DND-41 (cell line): Measurements from ENCODE around the gene SEC23IP.

ENCODE experiments used
- ATAC-seq: fragments of 200-7000 bp; cut with Tn5 transposase; 3 replicates; pipeline ENCODE4 v1.9.1; 2021; ENCODE audit warnings: low read depth; ENCODE audit not compliant: insufficient read depth
- DNase-seq: peaks from one replicate; pipeline ENCODE4 v3.0.0-alpha.2; 2020
- H2AFZ ChIP-seq: 2 replicates; pipeline ENCODE4 v1.6.0; 2012; ENCODE audit warnings: low read depth, low read length
- H3K27ac ChIP-seq: 2 replicates; pipeline ENCODE4 v1.5.1; 2012; ENCODE audit warnings: low read length, inconsistent platforms
- H3K27me3 ChIP-seq: fragments of 200-600 bp; sonication (generic); 2 replicates; pipeline ENCODE4 v1.6.0; 2012; ENCODE audit warnings: low read length, mild to moderate bottlenecking, inconsistent platforms; ENCODE audit not compliant: insufficient read depth, poor library complexity
- H3K36me3 ChIP-seq: 2 replicates; pipeline ENCODE4 v1.5.1; 2012; ENCODE audit warnings: low read length, inconsistent platforms; ENCODE audit not compliant: insufficient read depth
- H3K4me1 ChIP-seq: 2 replicates; pipeline ENCODE4 v1.5.1; 2012; ENCODE audit warnings: mild to moderate bottlenecking, low read length; ENCODE audit not compliant: insufficient read depth
- H3K4me2 ChIP-seq: 2 replicates; pipeline ENCODE4 v1.6.0; 2012; ENCODE audit warnings: mild to moderate bottlenecking, moderate library complexity, low read length, inconsistent platforms; ENCODE audit not compliant: insufficient read depth
- H3K4me3 ChIP-seq, 2 experiments: fragments of 200-600 bp in 1 of 2; shearing (Covaris generic) in 1 of 2; 2 replicates each; pipeline ENCODE4 v1.5.1; 2012 to 2016; ENCODE audit warnings: inconsistent platforms in 2 of 2, low read length in 2 of 2, mild to moderate bottlenecking in 2 of 2, low read depth in 1 of 2, moderate library complexity in 1 of 2
- H3K79me2 ChIP-seq: 2 replicates; pipeline ENCODE4 v1.6.0; 2012; ENCODE audit warnings: low read length, inconsistent platforms; ENCODE audit not compliant: insufficient read depth
- H3K9ac ChIP-seq: 2 replicates; pipeline ENCODE4 v1.6.0; 2012; ENCODE audit warnings: low read depth, mild to moderate bottlenecking, inconsistent platforms, low read length, moderate library complexity
- H3K9me3 ChIP-seq: 2 replicates; pipeline ENCODE4 v1.5.1; 2012; ENCODE audit warnings: low read length, moderate library complexity, mild to moderate bottlenecking, inconsistent platforms; ENCODE audit not compliant: insufficient read depth, severe bottlenecking
- H4K20me1 ChIP-seq: 2 replicates; pipeline ENCODE4 v1.6.0; 2012; ENCODE audit warnings: low read length; ENCODE audit not compliant: insufficient read depth
- EZH2 ChIP-seq: IDR thresholded peaks from 3 replicates; pipeline ENCODE4 v1.6.1; 2012; ENCODE audit warnings: borderline replicate concordance, low read depth, mild to moderate bottlenecking, moderate library complexity, low read length, inconsistent platforms; ENCODE audit not compliant: severe bottlenecking
- TF ChIP-seq, protein P1 (sequence below): IDR thresholded peaks from 2 replicates; pipeline ENCODE4 v1.5.1; 2012; ENCODE audit warnings: borderline replicate concordance, low read length, moderate library complexity, mild to moderate bottlenecking; ENCODE audit not compliant: poor library complexity, severe bottlenecking; ENCODE audit errors: extremely low read depth

SEC23IP gene

DNA sequence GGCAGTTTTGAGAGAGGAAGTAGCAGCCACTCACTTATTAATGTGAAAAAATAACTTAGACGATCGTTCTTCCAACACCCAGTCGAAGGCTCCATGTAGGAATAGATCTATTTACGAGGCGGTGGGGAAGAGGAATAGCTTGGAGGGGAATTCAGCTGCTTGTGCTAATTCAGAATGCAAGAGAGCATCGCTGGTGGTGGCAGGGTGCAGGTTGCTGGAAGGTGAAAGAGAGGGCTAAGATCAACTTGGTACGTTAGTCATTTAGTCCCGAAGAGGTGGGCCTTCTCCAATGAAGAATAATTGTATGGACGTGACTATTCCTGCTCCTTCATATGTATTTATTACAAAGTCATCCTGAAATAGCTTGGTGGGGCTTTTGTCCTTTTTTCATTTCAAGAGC, 98.5 kb downstream of the SEC23IP start:
- H3K79me2 ChIP-seq = no peaks in the 10 kb centered on the region
- H3K4me2 ChIP-seq = no peak overlapping the region
- ATAC-seq (no peak), DNase-seq (no peak)
- no peak overlapping the region for H2AFZ ChIP-seq
- TF ChIP-seq EZH2 = no peak
- TF ChIP-seq, protein P1, sequence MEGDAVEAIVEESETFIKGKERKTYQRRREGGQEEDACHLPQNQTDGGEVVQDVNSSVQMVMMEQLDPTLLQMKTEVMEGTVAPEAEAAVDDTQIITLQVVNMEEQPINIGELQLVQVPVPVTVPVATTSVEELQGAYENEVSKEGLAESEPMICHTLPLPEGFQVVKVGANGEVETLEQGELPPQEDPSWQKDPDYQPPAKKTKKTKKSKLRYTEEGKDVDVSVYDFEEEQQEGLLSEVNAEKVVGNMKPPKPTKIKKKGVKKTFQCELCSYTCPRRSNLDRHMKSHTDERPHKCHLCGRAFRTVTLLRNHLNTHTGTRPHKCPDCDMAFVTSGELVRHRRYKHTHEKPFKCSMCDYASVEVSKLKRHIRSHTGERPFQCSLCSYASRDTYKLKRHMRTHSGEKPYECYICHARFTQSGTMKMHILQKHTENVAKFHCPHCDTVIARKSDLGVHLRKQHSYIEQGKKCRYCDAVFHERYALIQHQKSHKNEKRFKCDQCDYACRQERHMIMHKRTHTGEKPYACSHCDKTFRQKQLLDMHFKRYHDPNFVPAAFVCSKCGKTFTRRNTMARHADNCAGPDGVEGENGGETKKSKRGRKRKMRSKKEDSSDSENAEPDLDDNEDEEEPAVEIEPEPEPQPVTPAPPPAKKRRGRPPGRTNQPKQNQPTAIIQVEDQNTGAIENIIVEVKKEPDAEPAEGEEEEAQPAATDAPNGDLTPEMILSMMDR = no peak
- H4K20me1 ChIP-seq = no peaks in the 10 kb centered on the region
- no peaks in the 10 kb centered on the region for H3K36me3 ChIP-seq
- H3K9ac ChIP-seq = no peak overlapping the region
- H3K4me1 ChIP-seq = no peaks in the 10 kb centered on the region
- peaks cover 9% of the 10 kb centered on the region for H3K27me3 ChIP-seq
- no peak overlapping the region for H3K27ac ChIP-seq
- no peak overlapping the region for H3K4me3 ChIP-seq
- no peaks in the 10 kb centered on the region for H3K9me3 ChIP-seq

DNA sequence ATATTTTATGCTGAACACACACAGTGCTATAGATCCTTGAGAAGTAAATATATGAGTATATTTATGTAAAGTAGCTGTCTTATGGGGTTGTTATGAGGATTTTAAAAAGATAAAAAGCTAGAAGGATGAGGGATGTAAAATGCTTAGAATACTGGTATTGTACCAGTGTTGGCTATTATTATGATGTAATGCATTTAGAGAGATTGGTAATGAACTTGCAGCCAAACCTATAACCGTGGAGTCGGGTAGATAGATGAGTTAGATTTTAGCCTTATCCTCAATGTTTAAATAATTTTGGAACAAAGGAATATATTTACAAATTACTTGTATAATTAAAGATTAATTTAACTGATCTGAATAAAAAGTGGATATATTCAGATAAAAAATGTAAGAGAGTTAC, 99.3 kb downstream of the SEC23IP start:
- no peak for ATAC-seq
- Histone ChIP-seq H3K9me3 (no peaks in the 10 kb centered on the region), H4K20me1 (no peaks in the 10 kb centered on the region), H3K9ac (no peak overlapping the region), H3K27me3 (peaks cover 9% of the 10 kb centered on the region), H3K27ac (no peak overlapping the region), H3K79me2 (no peaks in the 10 kb centered on the region), H3K4me3 (no peak overlapping the region), H3K36me3 (no peaks in the 10 kb centered on the region), H2AFZ (no peak overlapping the region), H3K4me2 (no peak overlapping the region), H3K4me1 (no peaks in the 10 kb centered on the region)
- no peak for TF ChIP-seq EZH2
- TF ChIP-seq, protein P1 = no peak
- DNase-seq = no peak
